T-helper 1 cell treated with Interleukin-12 subunit alpha and Interleukin-12 subunit beta and Interleukin-4 antibody, amounts not matched to agents 30 μg/mL and 1 μg/mL, for 36 hours (primary cell): ENCODE results near the gene LRRC56.

ENCODE experiments used
- H3K27ac Mint-ChIP-seq: one replicate; pipeline ENCODE4 v1.8.0; 2021; ENCODE audit warnings: mild to moderate bottlenecking, mixed read lengths
- H3K27me3 Mint-ChIP-seq: one replicate; pipeline ENCODE4 v1.8.0; 2021; ENCODE audit warnings: low read depth, mixed read lengths
- H3K36me3 Mint-ChIP-seq: one replicate; pipeline ENCODE4 v1.8.0; 2021; ENCODE audit warnings: low read depth, mixed read lengths
- H3K4me1 Mint-ChIP-seq: one replicate; pipeline ENCODE4 v1.8.0; 2021; ENCODE audit warnings: low read depth, mixed read lengths
- H3K4me3 Mint-ChIP-seq: one replicate; pipeline ENCODE4 v1.8.0; 2021; ENCODE audit warnings: mild to moderate bottlenecking, moderate library complexity, mixed read lengths
- H3K9me3 Mint-ChIP-seq: one replicate; pipeline ENCODE4 v1.8.0; 2021; ENCODE audit warnings: mixed read lengths

Gene LRRC56

GRCh38 chr11:497565-498296 lies 39.6 kb upstream of the LRRC56 start:
- peaks cover 6% of the 10 kb centered on the region for H3K4me1 Mint-ChIP-seq
- H3K27me3 Mint-ChIP-seq, result no peaks in the 10 kb centered on the region
- no peaks in the 10 kb centered on the region for H3K9me3 Mint-ChIP-seq
- H3K36me3 Mint-ChIP-seq, result peaks cover 28% of the 10 kb centered on the region
- H3K27ac Mint-ChIP-seq, result no peak overlapping the region
- no peak overlapping the region for H3K4me3 Mint-ChIP-seq

GRCh38 chr11:498297-499181 lies 38.8 kb upstream of the LRRC56 start:
- H3K36me3 Mint-ChIP-seq, result peaks cover 28% of the 10 kb centered on the region
- no peak overlapping the region for H3K27ac Mint-ChIP-seq
- no peak overlapping the region for H3K4me3 Mint-ChIP-seq
- H3K27me3 Mint-ChIP-seq, result no peaks in the 10 kb centered on the region
- H3K9me3 Mint-ChIP-seq, result no peaks in the 10 kb centered on the region
- peaks cover 6% of the 10 kb centered on the region for H3K4me1 Mint-ChIP-seq

GRCh38 chr11:499201-500076 lies 37.9 kb upstream of the LRRC56 start:
- Mint-ChIP-seq H3K27ac (no peak overlapping the region), H3K27me3 (no peaks in the 10 kb centered on the region), H3K4me1 (peaks cover 6% of the 10 kb centered on the region), H3K36me3 (peaks cover 26% of the 10 kb centered on the region), H3K4me3 (no peak overlapping the region), H3K9me3 (no peaks in the 10 kb centered on the region)

GRCh38 chr11:501001-501682 lies 36.2 kb upstream of the LRRC56 start:
- peaks cover 7% of the 10 kb centered on the region for H3K4me1 Mint-ChIP-seq
- H3K27ac Mint-ChIP-seq, result peak overlapping the region; percentile 70
- no peak overlapping the region for H3K4me3 Mint-ChIP-seq
- no peaks in the 10 kb centered on the region for H3K9me3 Mint-ChIP-seq
- H3K27me3 Mint-ChIP-seq, result no peaks in the 10 kb centered on the region
- H3K36me3 Mint-ChIP-seq, result peaks cover 19% of the 10 kb centered on the region

GRCh38 chr11:501683-502287 lies 35.5 kb upstream of the LRRC56 start:
- H3K4me1 Mint-ChIP-seq, result peaks cover 8% of the 10 kb centered on the region
- H3K27me3 Mint-ChIP-seq, result no peaks in the 10 kb centered on the region
- H3K9me3 Mint-ChIP-seq, result no peaks in the 10 kb centered on the region
- no peak overlapping the region for H3K4me3 Mint-ChIP-seq
- H3K27ac Mint-ChIP-seq, result no peak overlapping the region
- peaks cover 19% of the 10 kb centered on the region for H3K36me3 Mint-ChIP-seq

- Mint-ChIP-seq H3K4me1 (peaks cover 8% of the 10 kb centered on the region), H3K36me3 (peaks cover 12% of the 10 kb centered on the region), H3K4me3 (no peak overlapping the region), H3K9me3 (no peaks in the 10 kb centered on the region), H3K27me3 (no peaks in the 10 kb centered on the region), H3K27ac (no peak overlapping the region)
Measured at GRCh38 chr11:502288-503178, 34.8 kb upstream of the LRRC56 start.

GRCh38 chr11:503179-503981 lies 33.9 kb upstream of the LRRC56 start:
- no peaks in the 10 kb centered on the region for H3K27me3 Mint-ChIP-seq
- H3K4me1 Mint-ChIP-seq, result peaks cover 14% of the 10 kb centered on the region
- peaks cover 6% of the 10 kb centered on the region for H3K36me3 Mint-ChIP-seq
- peak overlapping the region; percentile 55 for H3K27ac Mint-ChIP-seq
- H3K4me3 Mint-ChIP-seq, result peak overlapping the region; percentile 17
- no peaks in the 10 kb centered on the region for H3K9me3 Mint-ChIP-seq

GRCh38 chr11:504053-504993 lies 33.0 kb upstream of the LRRC56 start:
- Mint-ChIP-seq H3K4me3 (peak overlapping the region; percentile 62), H3K27ac (peak overlapping the region; percentile 59), H3K27me3 (no peaks in the 10 kb centered on the region), H3K4me1 (peaks cover 14% of the 10 kb centered on the region), H3K36me3 (peaks cover 5% of the 10 kb centered on the region), H3K9me3 (no peaks in the 10 kb centered on the region)

GRCh38 chr11:504994-505344 lies 32.4 kb upstream of the LRRC56 start:
- H3K27ac Mint-ChIP-seq, result peak overlapping the region; percentile 59
- no peaks in the 10 kb centered on the region for H3K27me3 Mint-ChIP-seq
- H3K9me3 Mint-ChIP-seq, result no peaks in the 10 kb centered on the region
- H3K4me1 Mint-ChIP-seq, result peaks cover 16% of the 10 kb centered on the region
- H3K36me3 Mint-ChIP-seq, result peaks cover 8% of the 10 kb centered on the region
- H3K4me3 Mint-ChIP-seq, result peak overlapping the region; percentile 62

GRCh38 chr11:506238-506994 lies 30.9 kb upstream of the LRRC56 start:
- Mint-ChIP-seq H3K27ac (peak overlapping the region; percentile 100), H3K4me3 (peak overlapping the region; percentile 97), H3K9me3 (no peaks in the 10 kb centered on the region), H3K36me3 (peaks cover 7% of the 10 kb centered on the region), H3K27me3 (no peaks in the 10 kb centered on the region), H3K4me1 (peaks cover 16% of the 10 kb centered on the region)
